Keratinocyte (primary cell): ENCODE results near the gene PTP4A2. TPM values are rescaled to one million over a fixed set of nuclear protein-coding genes. Genes with fewer than 3 reads are reported as not detected.

Experiments
- DNase-seq: peaks from one replicate; pipeline ENCODE4 v3.0.0-alpha.2; 2011; ENCODE audit warnings: low read depth, missing footprints, low spot score
- FAIRE-seq: peaks from 2 replicates; lab custom pipeline; 2011; peaks lifted over from hg19 to GRCh38; lab: Jason Lieb, UNC
- H2AFZ ChIP-seq: 2 replicates; pipeline ENCODE4 v1.6.0; 2012; ENCODE audit warnings: low read length, control low read depth, inconsistent platforms; ENCODE audit not compliant: control insufficient read depth
- H3K27ac ChIP-seq: 2 replicates; pipeline ENCODE4 v1.5.1; 2011; ENCODE audit warnings: low read length; ENCODE audit not compliant: control insufficient read depth, insufficient read depth
- H3K27me3 ChIP-seq: 3 replicates; pipeline ENCODE4 v1.6.0; 2011; ENCODE audit warnings: low read length; ENCODE audit not compliant: control insufficient read depth, insufficient read depth; ENCODE audit errors: extremely low read depth
- H3K36me3 ChIP-seq, 2 experiments: 2 replicates in 1 of 2; 3 replicates in 1 of 2; pipeline ENCODE4 v1.5.1; 2011; ENCODE audit warnings: low read length in 2 of 2, mild to moderate bottlenecking in 1 of 2; ENCODE audit not compliant: control insufficient read depth in 2 of 2, insufficient read depth in 2 of 2; ENCODE audit errors: extremely low read depth in 1 of 2
- H3K4me1 ChIP-seq: 3 replicates; pipeline ENCODE4 v1.5.1; 2011; ENCODE audit warnings: low read length; ENCODE audit not compliant: control insufficient read depth, insufficient read depth; ENCODE audit errors: extremely low read depth
- H3K4me2 ChIP-seq: 3 replicates; pipeline ENCODE4 v1.6.0; 2011; ENCODE audit warnings: low read depth, low read length; ENCODE audit not compliant: control insufficient read depth, insufficient read depth; ENCODE audit errors: extremely low read depth
- H3K4me3 ChIP-seq, 3 experiments: fragments of 200-600 bp in 1 of 3; sonication (generic) in 1 of 3; 2 replicates in 2 of 3; 3 replicates in 1 of 3; pipeline ENCODE4 v1.5.1; 2011 to 2016; ENCODE audit warnings: low read length in 3 of 3, mild to moderate bottlenecking in 3 of 3, control low read depth in 2 of 3, inconsistent platforms in 1 of 3, low read depth in 1 of 3, mixed read lengths in 1 of 3, mixed run types in 1 of 3, moderate library complexity in 1 of 3; ENCODE audit not compliant: control insufficient read depth in 2 of 3, insufficient read depth in 2 of 3; ENCODE audit errors: extremely low read depth in 1 of 3
- H3K79me2 ChIP-seq: 2 replicates; pipeline ENCODE4 v1.6.0; 2012; ENCODE audit warnings: low read length; ENCODE audit not compliant: control insufficient read depth, insufficient read depth
- H3K9ac ChIP-seq: 3 replicates; pipeline ENCODE4 v1.6.0; 2011; ENCODE audit warnings: low read length; ENCODE audit not compliant: control insufficient read depth, insufficient read depth; ENCODE audit errors: extremely low read depth
- H3K9me1 ChIP-seq: 3 replicates; pipeline ENCODE4 v1.6.0; 2011; ENCODE audit warnings: low read length; ENCODE audit not compliant: control insufficient read depth, insufficient read depth; ENCODE audit errors: extremely low read depth
- H3K9me3 ChIP-seq: 2 replicates; pipeline ENCODE4 v1.5.1; 2012; ENCODE audit warnings: low read depth, low read length; ENCODE audit not compliant: control insufficient read depth
- H4K20me1 ChIP-seq: 3 replicates; pipeline ENCODE4 v1.6.0; 2011; ENCODE audit warnings: low read length; ENCODE audit not compliant: control insufficient read depth, insufficient read depth; ENCODE audit errors: extremely low read depth
- CTCF ChIP-seq, 3 experiments: IDR thresholded peaks in 1 of 3; conservative IDR thresholded peaks in 1 of 3; optimal IDR thresholded peaks in 1 of 3; 2 replicates in 2 of 3; 3 replicates in 1 of 3; pipeline versions ENCODE3 to v1.5.1; 2011; ENCODE audit warnings: low read length in 3 of 3, mild to moderate bottlenecking in 3 of 3, moderate library complexity in 2 of 3, control low read depth in 1 of 3, inconsistent platforms in 1 of 3; ENCODE audit not compliant: insufficient read depth in 2 of 3; ENCODE audit errors: extremely low read depth in 1 of 3
- EZH2 ChIP-seq: IDR thresholded peaks from one replicate; pipeline ENCODE4 v1.6.1; 2012; ENCODE audit warnings: inconsistent platforms, mild to moderate bottlenecking, low read length, moderate library complexity
- dilution Hi-C: fragments of 300-500 bp; cut with MboI; formaldehyde crosslinking; loops from one replicate; pipeline ENCODE4 v1.7.0; 2020; ENCODE audit warnings: low sequenced_read_pairs; ENCODE audit not compliant: extremely low pct_ligation_motif_present
- polyA plus RNA-seq, 5 experiments: library from polyadenylated mRNA; depleted of rRNA in 3 of 5; stranded (reverse) in 3 of 5; stranded (forward) in 1 of 5; unstranded in 1 of 5; fragments of >200 nt; gene quantifications; 1 replicate in 1 of 5; 2 replicates in 3 of 5; 3 replicates in 1 of 5; pipeline versions ENCODE4 v1.2.1 to v1.2.3, GENCODE V29; 2011 to 2012; ENCODE audit warnings: missing spikeins in 2 of 5, low read depth in 1 of 5, low replicate concordance in 1 of 5

PTP4A2 gene
- polyA plus RNA-seq, 1 donor (not counting 4 experiments of a cell fraction or from before 2014, with no cell fraction given): 368 TPM

GRCh38 chr1:31886866-31887265 lies 51.3 kb downstream of the PTP4A2 start:
- H3K27me3 ChIP-seq: no peaks in the 10 kb centered on the region
- FAIRE-seq: no peak
- H3K4me2 ChIP-seq: no peak overlapping the region
- H3K79me2 ChIP-seq: no peaks in the 10 kb centered on the region
- H3K36me3 ChIP-seq: no peaks in the 10 kb centered on the region
- H4K20me1 ChIP-seq: no peaks in the 10 kb centered on the region
- H2AFZ ChIP-seq: no peak overlapping the region
- no peak overlapping the region for H3K27ac ChIP-seq
- dilution Hi-C loops: no loop called here
- H3K9ac ChIP-seq: no peak overlapping the region
- no peak overlapping the region for H3K4me3 ChIP-seq
- no peaks in the 10 kb centered on the region for H3K4me1 ChIP-seq
- no peak for DNase-seq
- TF ChIP-seq CTCF (optimal IDR thresholded peaks at IDR 0.05 in 1 of 3, IDR thresholded peaks at IDR 0.05 in 1 of 3, conservative IDR thresholded peaks at IDR 0.05 in 1 of 3; ENCODE audit: extremely low read depth in 1 of 3, insufficient read depth in 2 of 3, low read length in 3 of 3) (no peak), EZH2 (no peak)
- H3K9me3 ChIP-seq: no peaks in the 10 kb centered on the region
- H3K9me1 ChIP-seq: no peaks in the 10 kb centered on the region

DNA sequence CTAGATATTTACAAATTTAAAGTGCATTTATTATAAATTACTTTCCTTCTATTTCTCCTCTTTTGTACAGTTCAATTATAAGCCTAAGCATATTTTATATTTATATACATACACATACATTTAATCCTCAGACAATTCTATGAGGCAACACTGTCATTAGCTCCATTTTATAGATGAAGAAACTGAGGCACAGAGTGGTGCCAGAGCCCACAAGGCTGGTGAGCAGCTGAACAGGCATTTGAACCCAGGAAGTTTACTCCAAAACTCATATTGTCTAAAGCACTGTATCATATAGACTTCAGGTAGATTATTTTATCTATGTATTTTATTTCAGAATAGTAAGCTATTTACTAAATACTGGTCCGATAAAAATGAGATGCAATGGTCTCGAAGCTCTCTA lies 52.3 kb downstream of the PTP4A2 start:
- no peaks in the 10 kb centered on the region for H3K9me1 ChIP-seq
- FAIRE-seq (no peak), DNase-seq (no peak)
- no peaks in the 10 kb centered on the region for H4K20me1 ChIP-seq
- no peaks in the 10 kb centered on the region for H3K36me3 ChIP-seq
- TF ChIP-seq CTCF (optimal IDR thresholded peaks at IDR 0.05 in 1 of 3, IDR thresholded peaks at IDR 0.05 in 1 of 3, conservative IDR thresholded peaks at IDR 0.05 in 1 of 3; ENCODE audit: extremely low read depth in 1 of 3, insufficient read depth in 2 of 3, low read length in 3 of 3) (no peak), EZH2 (no peak)
- no peaks in the 10 kb centered on the region for H3K27me3 ChIP-seq
- no peaks in the 10 kb centered on the region for H3K79me2 ChIP-seq
- no peak overlapping the region for H3K9ac ChIP-seq
- no peak overlapping the region for H2AFZ ChIP-seq
- H3K9me3 ChIP-seq: no peaks in the 10 kb centered on the region
- H3K4me3 ChIP-seq: no peak overlapping the region
- H3K4me2 ChIP-seq: no peak overlapping the region
- no peak overlapping the region for H3K27ac ChIP-seq
- dilution Hi-C loops: no loop called here
- no peaks in the 10 kb centered on the region for H3K4me1 ChIP-seq
